GM19025 (cell line): ENCODE results near the gene DNAJC6.

Source experiments
- ATAC-seq: cut with Tn5 transposase; IDR thresholded peaks from one replicate; pipeline ENCODE4 v1.9.1; 2021; ENCODE audit warnings: mild to moderate bottlenecking, low read depth, moderate library complexity; ENCODE audit not compliant: unreplicated experiment

Gene DNAJC6

GRCh38 chr1:65458730-65459396 lies 149.5 kb downstream of the DNAJC6 start:
- ATAC-seq = no peak

- no peak for ATAC-seq
Observed at GRCh38 chr1:65459397-65459768, 150.0 kb downstream of the DNAJC6 start.
